ENCODE results near the gene UBQLNL. TPM values are rescaled to one million over a fixed set of nuclear protein-coding genes. Genes with fewer than 3 reads are reported as not detected.

Gene UBQLNL, protein sequence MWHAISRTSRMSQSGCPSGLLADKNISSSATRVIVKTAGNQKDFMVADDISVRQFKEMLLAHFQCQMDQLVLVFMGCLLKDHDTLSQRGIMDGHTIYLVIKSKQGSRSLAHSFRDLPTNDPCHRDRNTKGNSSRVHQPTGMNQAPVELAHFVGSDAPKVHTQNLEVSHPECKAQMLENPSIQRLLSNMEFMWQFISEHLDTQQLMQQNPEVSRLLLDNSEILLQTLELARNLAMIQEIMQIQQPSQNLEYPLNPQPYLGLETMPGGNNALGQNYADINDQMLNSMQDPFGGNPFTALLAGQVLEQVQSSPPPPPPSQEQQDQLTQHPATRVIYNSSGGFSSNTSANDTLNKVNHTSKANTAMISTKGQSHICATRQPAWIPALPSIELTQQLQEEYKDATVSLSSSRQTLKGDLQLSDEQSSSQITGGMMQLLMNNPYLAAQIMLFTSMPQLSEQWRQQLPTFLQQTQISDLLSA
- 0.14 TPM in 1 of 2 replicates, not detected in the other for total RNA-seq (2014; rRNA removed; shearing (Covaris generic); ENCODE audit: low replicate concordance)

DNA sequence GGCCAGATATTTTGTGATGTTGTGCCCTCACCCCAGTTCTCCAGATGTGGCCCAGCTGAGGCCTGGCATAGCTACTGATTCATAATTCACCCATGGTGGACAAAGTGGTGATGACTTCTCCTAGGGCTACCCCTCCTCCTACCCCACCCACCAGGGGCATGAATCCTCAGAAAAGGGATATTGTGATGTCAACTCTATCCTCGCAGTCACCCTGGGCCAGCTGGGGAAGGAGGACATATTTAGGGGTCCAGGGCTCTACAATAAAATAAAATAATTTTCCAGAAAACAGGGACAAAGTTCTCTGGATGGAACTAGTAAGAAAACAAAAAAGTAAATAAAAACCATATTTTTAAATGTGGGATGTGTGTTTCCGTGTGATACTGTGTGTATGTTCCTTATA, at the start of gene UBQLNL:
TSS of gene UBQLNL (minus strand) at position 101 of the 400 bp plus-strand sequence. CDS start 258 bp downstream, outside the sequence.
- in situ Hi-C loops (cut with HindIII; ENCODE audit: low pct_unique_long_range_greater_than_20kb, low sequenced_read_pairs) = no loop called here
- DNase-seq (ENCODE audit: low read depth) = no peak

DNA sequence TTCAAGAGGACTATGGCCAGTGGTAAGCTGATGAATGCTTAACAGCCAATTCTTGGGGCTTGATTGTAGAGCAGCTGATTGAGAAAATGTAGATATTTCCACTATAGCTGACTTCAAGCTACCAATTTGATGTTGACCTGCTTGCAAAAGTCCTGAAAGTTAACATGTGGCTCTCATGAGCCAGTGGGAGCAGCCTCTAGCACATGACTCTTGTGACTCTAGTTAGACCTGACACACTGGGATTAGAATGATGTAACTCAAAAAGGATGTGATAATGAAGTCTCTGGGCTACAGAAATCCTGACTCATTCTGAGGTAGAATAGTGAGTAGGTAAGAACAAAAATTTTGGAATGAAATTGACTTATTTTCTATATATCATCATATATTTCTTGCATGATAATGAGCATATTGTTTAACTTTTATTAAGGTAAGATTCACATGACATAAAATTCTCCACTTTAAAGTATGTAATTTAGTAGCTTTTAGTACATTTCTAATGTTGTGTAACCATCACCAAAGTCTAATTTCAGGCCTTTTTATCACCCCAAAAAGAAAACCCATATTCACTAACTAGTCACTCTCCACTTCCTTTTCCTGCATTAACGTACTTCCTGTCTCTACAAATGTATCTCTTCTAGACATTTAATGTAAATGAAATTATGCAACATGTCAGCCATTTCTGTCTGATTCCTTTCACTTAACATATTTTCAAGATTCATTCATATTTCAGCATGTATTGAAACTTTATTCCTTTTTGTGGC, 47.9 kb upstream of the UBQLNL start:
- DNase-seq (ENCODE audit: low read depth) = no peak
- in situ Hi-C loops (cut with HindIII; ENCODE audit: low pct_unique_long_range_greater_than_20kb, low sequenced_read_pairs) = no loop called here

DNA sequence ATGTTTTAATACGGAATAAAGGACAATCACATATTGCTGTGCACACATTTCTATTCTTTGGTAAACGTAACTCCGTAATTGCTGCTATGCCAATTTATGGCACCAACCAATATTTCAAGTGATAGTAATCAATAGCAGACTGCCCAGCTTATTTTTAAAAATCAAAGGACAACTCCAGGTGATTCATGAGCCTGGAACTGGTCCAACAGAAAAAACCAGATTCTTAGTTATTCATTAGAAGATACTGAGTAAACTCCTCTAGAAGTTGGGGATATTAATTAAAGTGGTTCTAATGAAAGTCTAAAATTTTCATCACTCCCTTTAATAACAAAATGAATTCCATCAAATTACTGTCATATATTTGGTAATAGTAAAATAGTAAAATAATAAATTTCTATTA, 41.3 kb upstream of the UBQLNL start:
- no peak for DNase-seq (ENCODE audit: low read depth)
- in situ Hi-C loops (cut with HindIII; ENCODE audit: low pct_unique_long_range_greater_than_20kb, low sequenced_read_pairs) = no loop called here

DNA sequence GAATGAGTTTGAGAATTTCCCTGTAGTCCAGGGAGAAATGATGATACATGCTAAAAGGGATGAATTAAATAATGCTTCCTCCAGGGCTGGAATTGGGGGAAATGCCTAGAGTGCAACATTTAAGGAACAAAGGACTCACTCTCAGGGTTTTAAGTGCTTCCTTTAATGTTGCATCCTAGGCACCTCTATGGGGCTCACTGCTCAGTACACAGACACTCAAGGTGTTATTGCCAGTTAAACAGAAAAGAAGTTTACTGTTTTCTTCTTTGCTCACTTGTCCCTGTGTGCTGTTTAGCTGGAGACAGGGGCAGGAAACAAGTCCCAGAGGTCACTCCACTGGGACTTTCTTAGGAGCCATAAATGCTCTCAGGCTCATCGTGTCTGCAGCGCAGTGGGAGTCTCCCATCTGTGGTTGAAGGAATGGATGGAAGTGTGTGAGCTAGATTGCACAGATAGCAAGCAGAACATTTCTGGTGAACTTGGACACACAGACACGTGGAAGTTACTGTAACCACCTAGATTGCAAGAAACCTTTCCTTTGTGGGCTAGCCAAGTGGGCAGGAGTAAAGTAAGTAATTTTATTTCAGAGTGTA, 40.2 kb upstream of the UBQLNL start:
- no peak for DNase-seq (ENCODE audit: low read depth)
- in situ Hi-C loops (cut with HindIII; ENCODE audit: low pct_unique_long_range_greater_than_20kb, low sequenced_read_pairs) = no loop called here

DNA sequence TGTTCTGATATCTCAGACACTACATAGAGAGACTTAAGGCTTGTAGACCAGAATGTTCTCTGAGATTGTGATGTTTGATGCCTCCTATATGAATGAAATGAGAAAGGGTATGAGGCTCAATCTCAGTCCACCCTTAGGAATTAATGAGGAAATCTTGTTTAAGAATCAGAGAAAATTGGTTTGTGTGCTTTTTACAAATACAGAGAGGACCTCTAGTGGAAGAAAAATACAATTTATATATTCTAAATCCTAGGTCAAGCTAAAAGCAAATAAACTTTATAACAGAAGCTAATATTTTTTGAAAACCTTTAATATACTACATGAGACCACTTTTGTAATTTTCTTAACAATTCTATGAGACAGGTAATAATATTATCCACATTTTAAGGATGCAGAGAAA, 36.8 kb upstream of the UBQLNL start:
- in situ Hi-C loops (cut with HindIII; ENCODE audit: low pct_unique_long_range_greater_than_20kb, low sequenced_read_pairs) = no loop called here
- DNase-seq (ENCODE audit: low read depth) = no peak

DNA sequence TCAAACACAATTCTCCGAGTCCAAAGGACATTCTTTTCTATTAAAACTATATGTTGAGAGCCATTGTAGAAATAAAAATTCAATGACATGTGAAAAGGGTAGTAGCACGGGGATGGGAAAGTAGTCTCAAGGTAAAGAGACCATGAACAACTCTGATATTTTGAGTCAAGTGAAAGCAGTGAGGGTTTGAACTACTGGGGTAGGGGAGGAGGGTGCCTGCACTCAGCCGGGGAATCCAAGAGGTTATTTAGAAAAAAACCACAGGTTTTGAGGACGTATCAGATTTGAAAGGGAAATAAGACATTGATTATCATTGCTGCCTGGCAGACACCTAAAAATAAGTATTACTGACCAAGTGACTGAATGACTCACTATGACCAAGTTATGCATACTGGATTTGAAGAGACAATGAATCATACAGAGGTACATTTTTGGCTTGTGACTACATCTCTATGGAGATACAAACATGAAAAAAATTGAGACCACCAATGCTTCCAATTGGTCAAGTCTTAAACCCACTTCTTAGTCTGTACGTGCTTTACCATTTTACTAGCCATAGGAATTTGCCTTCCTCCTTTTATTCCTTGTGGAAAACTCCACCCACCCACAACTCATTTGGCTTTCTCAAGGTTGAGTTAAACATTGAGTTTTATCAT, 34.1 kb upstream of the UBQLNL start:
- in situ Hi-C loops (cut with HindIII; ENCODE audit: low pct_unique_long_range_greater_than_20kb, low sequenced_read_pairs) = no loop called here
- DNase-seq (ENCODE audit: low read depth) = no peak

DNA sequence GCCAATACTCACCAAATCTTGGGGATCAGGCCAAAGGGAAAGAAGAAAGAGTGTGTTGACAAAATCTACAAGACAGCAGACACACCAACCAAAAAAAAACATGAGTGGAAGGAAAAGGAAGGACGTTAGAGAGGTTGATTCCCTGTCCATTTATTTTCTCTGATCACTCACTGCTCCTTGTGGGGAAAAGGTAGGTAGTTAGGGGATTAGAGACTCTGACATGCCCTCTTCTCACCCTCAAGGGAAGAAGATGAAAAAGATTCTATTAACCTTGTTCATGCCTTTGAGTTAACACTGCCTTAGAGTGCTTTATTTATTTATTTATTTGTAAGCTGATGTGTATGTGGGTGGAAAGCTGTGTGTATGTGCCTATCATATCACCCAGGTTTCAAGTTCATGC, 31.9 kb upstream of the UBQLNL start, which contains the start of gene OR52H1:
TSS of gene OR52H1 (minus strand) at position 101 of the 400 bp plus-strand sequence. CDS start 3,035 bp downstream, outside the sequence.
- no peak for DNase-seq (ENCODE audit: low read depth)
- in situ Hi-C loops (cut with HindIII; ENCODE audit: low pct_unique_long_range_greater_than_20kb, low sequenced_read_pairs) = no loop called here

DNA sequence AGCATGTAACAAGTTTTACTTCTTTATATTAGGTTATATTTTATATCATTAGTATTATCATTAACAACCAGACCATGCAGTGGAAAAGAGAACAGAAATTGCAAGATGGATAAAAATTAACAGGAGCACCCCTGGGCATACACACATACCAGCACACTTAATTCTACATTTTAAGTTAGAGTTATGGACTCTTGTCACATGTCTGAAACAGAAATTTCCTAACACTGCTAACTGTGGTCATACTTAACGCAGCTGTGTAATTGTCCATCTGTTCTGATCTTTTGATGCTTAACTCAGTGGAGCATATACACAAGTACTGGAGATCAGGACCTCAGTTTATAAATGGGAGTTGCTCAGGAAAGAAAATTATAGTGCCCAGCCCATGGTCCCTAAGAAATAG, 31.5 kb upstream of the UBQLNL start:
- DNase-seq (ENCODE audit: low read depth) = no peak
- in situ Hi-C loops (cut with HindIII; ENCODE audit: low pct_unique_long_range_greater_than_20kb, low sequenced_read_pairs) = no loop called here

DNA sequence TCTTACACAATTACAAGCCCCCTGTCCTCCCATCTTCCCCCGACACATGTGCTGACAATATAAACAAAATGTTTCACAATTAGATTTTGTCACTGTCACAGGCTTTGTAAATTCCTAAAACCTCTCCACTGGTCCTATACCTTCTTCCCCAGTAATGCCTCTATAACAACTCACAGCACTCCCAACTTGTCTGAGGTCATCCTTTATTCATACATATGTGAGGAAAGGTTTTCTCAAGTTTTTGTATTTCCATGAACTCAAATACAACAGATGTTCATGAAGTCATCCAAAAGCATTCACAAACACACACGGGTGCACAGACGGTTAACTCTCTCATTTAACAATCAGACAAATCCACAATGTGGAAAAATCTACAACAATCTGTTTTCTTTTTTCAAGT, 30.0 kb upstream of the UBQLNL start:
- in situ Hi-C loops (cut with HindIII; ENCODE audit: low pct_unique_long_range_greater_than_20kb, low sequenced_read_pairs) = no loop called here
- no peak for DNase-seq (ENCODE audit: low read depth)

DNA sequence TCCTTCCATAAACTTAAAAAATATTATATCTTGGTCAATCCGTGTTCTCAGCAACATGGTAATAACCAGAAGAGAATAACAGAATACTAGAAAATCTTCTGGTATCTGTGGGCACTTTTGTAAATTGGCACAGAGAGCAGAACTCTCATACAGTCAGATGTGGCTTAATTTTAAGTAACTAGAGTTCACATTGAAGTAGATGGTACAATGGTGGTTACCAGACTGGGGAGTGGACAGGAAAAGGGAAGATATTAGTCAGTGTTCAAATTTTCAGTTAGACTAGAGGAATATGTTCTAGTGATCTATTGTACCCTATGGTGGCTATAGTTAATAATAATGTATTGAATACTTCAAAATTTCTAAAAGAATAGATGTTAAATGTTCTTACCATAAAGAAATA, 24.9 kb upstream of the UBQLNL start:
- in situ Hi-C loops (cut with HindIII; ENCODE audit: low pct_unique_long_range_greater_than_20kb, low sequenced_read_pairs) = no loop called here
- no peak for DNase-seq (ENCODE audit: low read depth)

DNA sequence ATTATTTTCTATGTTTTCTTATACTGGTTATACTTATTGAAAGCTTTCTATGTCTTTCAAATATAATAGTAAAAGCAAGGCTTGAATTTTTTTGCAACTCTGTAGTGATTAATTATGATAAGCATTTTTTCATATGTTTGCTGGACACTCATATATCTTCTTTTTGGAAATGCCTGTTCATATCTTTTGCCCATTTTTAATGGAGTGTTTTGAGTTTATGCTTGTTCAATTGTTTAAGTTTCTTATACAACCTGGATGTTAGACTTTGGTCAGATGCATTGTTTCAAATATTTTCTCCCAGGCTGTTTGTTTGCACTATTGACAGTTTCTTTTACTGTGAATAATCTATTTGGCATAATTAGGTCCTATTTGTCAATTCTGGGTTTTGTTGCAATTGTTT, 20.0 kb upstream of the UBQLNL start:
- in situ Hi-C loops (cut with HindIII; ENCODE audit: low pct_unique_long_range_greater_than_20kb, low sequenced_read_pairs) = no loop called here
- no peak for DNase-seq (ENCODE audit: low read depth)

DNA sequence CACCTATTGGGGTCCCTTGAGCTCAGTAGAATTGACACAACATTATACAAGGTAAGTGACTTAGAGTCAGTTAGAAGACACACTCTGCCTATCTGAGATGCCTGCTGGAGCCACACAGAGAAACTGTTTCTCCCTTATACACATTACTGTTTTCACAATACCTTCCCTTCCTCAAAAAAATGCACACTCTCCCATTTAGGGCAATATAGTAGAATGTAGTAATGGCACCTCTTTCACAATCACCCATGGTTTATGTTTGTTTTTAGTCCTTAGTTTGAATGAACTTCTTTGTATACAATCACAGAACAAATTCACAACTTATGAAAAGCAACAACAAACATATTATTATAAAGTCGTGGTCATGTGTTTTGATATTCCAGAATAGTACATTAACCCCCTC, 17.5 kb upstream of the UBQLNL start:
- in situ Hi-C loops (cut with HindIII; ENCODE audit: low pct_unique_long_range_greater_than_20kb, low sequenced_read_pairs) = no loop called here

DNA sequence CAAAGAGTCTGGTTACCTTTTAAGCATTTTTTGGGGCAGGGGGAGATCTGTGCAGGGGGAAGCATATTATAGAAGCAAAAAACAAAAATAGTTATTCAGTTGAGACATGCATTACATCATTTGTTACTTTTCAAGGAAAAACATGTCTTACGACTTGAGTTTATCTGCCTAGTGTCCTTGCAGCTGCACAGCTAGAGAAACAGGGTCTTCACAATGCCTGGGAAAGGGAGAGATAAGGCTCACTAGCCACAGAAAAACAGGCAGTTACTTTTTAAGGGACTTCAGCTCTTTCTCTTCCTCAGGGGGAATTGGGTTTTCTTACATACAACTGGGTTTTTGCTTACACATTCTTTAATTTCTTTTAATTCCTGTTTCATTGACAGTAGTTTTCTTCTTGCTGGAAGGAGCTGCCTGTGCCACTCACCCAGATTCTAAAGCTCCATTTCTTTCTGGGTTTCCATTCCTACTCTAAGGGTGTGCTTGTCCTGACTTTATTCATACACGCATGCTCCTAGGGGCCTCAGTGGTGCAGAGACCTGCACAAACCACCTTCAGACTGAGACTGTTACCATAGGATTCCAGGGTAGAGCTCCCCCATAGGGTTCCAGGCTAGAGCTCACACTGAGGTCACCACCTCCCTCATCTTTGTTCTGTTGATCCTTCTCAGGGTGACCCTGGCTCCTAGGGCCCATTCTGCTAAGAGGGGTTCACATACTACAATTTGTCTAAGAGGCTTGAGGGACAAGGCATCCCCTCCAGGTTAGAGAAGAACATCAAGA, 14.7 kb upstream of the UBQLNL start:
- in situ Hi-C loops (cut with HindIII; ENCODE audit: low pct_unique_long_range_greater_than_20kb, low sequenced_read_pairs) = no loop called here

More for the DNA sequence above, 17.5 kb upstream of the UBQLNL start:
- no peak for DNase-seq (ENCODE audit: low read depth)

DNA sequence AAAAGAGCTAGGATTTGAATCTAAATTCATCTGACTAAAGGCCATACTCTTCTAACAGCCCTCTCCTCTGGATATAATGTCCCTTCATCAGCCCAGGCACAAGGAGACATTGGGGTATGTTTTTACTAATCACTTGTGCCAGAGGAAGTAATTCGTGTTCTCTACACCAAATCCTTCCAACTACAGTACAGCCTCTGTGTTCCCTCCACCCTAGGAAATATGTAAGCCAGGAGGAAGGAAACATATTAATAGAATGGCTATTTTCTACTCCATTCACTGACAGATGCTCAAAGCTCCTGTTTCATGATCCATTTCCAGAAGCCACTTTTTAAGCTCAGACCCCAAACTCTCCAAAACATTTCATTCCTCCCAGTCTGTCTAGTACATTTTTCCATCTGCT, 12.0 kb upstream of the UBQLNL start:
- no peak for DNase-seq (ENCODE audit: low read depth)
- in situ Hi-C loops (cut with HindIII; ENCODE audit: low pct_unique_long_range_greater_than_20kb, low sequenced_read_pairs) = no loop called here

More for the DNA sequence above, 14.7 kb upstream of the UBQLNL start:
- DNase-seq (ENCODE audit: low read depth) = no peak

DNA sequence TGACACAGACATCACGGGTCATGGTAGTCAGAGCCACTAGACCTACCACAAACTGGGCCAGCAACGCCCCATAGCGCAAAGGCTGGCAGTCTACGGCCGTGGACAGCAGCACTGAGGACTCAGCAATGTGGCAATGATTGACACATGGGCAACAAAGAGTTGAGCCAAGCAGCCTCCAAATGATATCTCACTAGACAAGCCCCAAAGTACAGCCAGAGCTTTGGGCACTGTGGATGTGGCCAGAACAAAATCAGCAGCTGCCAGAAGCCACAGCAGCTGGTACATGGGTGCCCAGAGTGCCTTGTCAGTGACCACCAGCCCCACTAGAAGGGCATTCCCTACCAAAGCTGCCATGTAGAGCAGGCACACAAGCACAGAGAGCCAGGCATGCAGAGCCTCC, 11.2 kb upstream of the UBQLNL start:
- no peak for DNase-seq (ENCODE audit: low read depth)
- in situ Hi-C loops (cut with HindIII; ENCODE audit: low pct_unique_long_range_greater_than_20kb, low sequenced_read_pairs) = no loop called here

DNA sequence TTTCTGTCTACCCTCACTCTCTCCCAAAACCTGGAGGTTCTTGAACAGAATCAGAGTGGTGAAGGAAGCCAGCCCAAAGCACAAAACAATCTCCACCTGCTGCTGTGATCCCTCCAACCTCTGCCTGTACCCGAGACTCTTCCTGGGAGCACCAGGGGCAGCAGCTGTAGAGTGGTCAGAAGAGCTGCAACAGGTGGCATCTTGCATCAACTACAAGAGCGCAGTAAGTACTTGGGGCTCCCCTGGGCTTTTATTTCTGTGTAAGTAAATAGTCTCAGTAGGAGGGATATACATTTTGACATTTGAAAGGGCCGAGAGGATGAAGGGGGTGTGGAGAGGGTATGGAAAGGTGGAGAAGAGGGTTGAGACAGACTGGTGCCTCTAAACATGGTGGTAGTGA, 8.3 kb upstream of the UBQLNL start:
- in situ Hi-C loops (cut with HindIII; ENCODE audit: low pct_unique_long_range_greater_than_20kb, low sequenced_read_pairs) = no loop called here
- no peak for DNase-seq (ENCODE audit: low read depth)

DNA sequence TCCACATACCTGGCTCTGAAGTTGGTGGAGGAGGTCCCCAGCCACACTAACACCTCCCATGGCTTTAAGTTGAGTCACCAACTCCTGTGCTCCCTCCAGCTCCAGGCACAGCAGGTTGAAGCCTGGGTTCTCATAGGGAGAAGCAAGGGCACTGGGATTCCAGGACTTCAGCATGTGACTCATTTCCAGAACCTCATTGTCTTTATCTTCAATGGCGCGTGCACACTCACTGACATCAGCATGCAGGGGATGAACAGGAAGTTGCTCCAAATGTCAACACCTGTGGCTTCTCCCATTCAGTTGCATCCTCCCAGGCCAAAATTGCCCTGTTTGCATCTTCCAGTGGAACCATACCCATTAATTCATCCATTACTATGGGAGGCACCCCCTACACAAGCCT, 5.8 kb upstream of the UBQLNL start:
- in situ Hi-C loops (cut with HindIII; ENCODE audit: low pct_unique_long_range_greater_than_20kb, low sequenced_read_pairs) = no loop called here
- DNase-seq (ENCODE audit: low read depth) = no peak

DNA sequence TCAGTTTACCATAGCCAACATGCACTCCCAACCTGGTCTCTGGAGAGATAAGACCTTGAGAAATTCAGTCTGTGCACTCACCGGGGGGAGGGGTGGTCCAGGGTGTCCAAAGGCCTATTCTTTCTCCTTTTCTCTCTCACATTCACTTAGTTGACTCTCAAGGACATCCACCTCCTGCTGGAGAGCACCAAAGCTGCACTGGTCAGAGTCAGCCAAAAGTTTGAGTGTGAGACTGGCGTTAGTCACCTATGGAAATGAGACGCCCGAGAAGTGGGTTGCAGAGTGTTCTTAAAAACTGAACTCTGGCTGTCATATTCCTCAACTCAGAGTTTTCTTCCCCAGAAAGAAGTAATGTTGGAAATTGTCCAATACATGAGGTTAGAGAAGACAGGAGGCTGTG, 5.0 kb upstream of the UBQLNL start:
- DNase-seq (ENCODE audit: low read depth) = no peak
- in situ Hi-C loops (cut with HindIII; ENCODE audit: low pct_unique_long_range_greater_than_20kb, low sequenced_read_pairs) = no loop called here

All from Caki2 (cell line).